ENCODE data around the gene HLA-DQB1. TPM values are rescaled to one million over a fixed set of nuclear protein-coding genes. Genes with fewer than 3 reads are reported as not detected.

HLA-DQB1 gene
- total and polyA plus RNA-seq, 2 of the 8 experiments (the other 6 are each of a cell fraction or from before 2014, with no cell fraction given) = 1.2 to 5.2 TPM

GRCh38 chr6:32713241-32713640, 46.8 kb upstream of the HLA-DQB1 start:
- Histone ChIP-seq H3K23ac (ENCODE audit: insufficient read length) (no peak overlapping the region), H3K36me3 (ENCODE audit: control insufficient read depth in 2 of 4, insufficient read depth in 4 of 4, low read length in 3 of 4) (no peaks in the 10 kb centered on the region), H3K9me3 (ENCODE audit: insufficient read depth in 2 of 2, low read depth in 1 of 2, low read length in 1 of 2) (no peaks in the 10 kb centered on the region), H3K56ac (replicated peaks; ENCODE audit: insufficient read length, low read depth, low read length) (no peak overlapping the region), H4K5ac (ENCODE audit: insufficient read length, low read depth, low read length) (no peak overlapping the region), H4K20me1 (replicated peaks in 1 of 2; ENCODE audit: control insufficient read depth in 1 of 2, insufficient read depth in 2 of 2, low read length in 2 of 2) (no peaks in the 10 kb centered on the region), H3K14ac (ENCODE audit: insufficient read length) (no peak overlapping the region), H2BK20ac (ENCODE audit: low read length) (no peak overlapping the region), H3K79me2 (ENCODE audit: control insufficient read depth in 1 of 2, insufficient read depth in 2 of 2, low read length in 2 of 2) (no peaks in the 10 kb centered on the region), H2BK120ac (replicated peaks; ENCODE audit: low read depth, low read length) (no peak overlapping the region), H3K4me3 (ENCODE audit: extremely low read depth in 1 of 4, insufficient read depth in 2 of 4, low read depth in 3 of 4, low read length in 4 of 4) (no peak overlapping the region), H4K8ac (ENCODE audit: extremely low read depth, insufficient read depth, low read length) (no peak overlapping the region), H2AK5ac (ENCODE audit: low read depth, low read length) (no peak overlapping the region), H3K27me3 (replicated peaks in 1 of 4; ENCODE audit: control insufficient read depth in 3 of 4, extremely low read depth in 1 of 4, insufficient read depth in 3 of 4, low read length in 3 of 4) (no peaks in the 10 kb centered on the region), H2BK5ac (ENCODE audit: low read depth, low read length) (no peak overlapping the region), H2BK15ac (ENCODE audit: low read length) (no peak overlapping the region), H3K4me2 (ENCODE audit: insufficient read depth in 1 of 2, low read depth in 2 of 2, low read length in 2 of 2) (no peak overlapping the region), H3K4ac (replicated peaks; ENCODE audit: insufficient read length, low read depth, low read length) (no peak overlapping the region), H3K9ac (replicated peaks in 1 of 4; ENCODE audit: extremely low read depth in 1 of 4, low read depth in 3 of 4, low read length in 3 of 4) (no peak overlapping the region), H3K18ac (ENCODE audit: extremely low read depth, low read length) (no peak overlapping the region), H2BK12ac (ENCODE audit: low read depth, low read length) (no peak overlapping the region), H3K4me1 (replicated peaks in 1 of 4; ENCODE audit: control insufficient read depth in 3 of 4, insufficient read depth in 4 of 4, low read length in 3 of 4) (no peaks in the 10 kb centered on the region), H4K91ac (replicated peaks; ENCODE audit: insufficient read length, low read length) (no peak overlapping the region), H3K79me1 (ENCODE audit: low read depth, low read length) (no peaks in the 10 kb centered on the region), H3K27ac (ENCODE audit: low read depth, low read length) (no peak overlapping the region), H3K23me2 (ENCODE audit: low read depth, low read length) (no peaks in the 10 kb centered on the region), H2AFZ (ENCODE audit: low read length) (no peak overlapping the region)
- ChIA-PET POLR2A (ENCODE audit: partially characterized antibody) (no interaction called here), CTCF (ENCODE audit: partially characterized antibody) (interaction anchor here (1.7 to 4.3 kb wide), 2 partner anchors 125 to 299 kb away, joined by 4 to 18 read pairs; partner anchors contain the start of gene TAP2)
- no peak for TF ChIP-seq JUND (IDR thresholded peaks at IDR 0.05; ENCODE audit: low read length)
- no peak for TF ChIP-seq BACH1 (IDR thresholded peaks at IDR 0.05; ENCODE audit: low read length)
- no peak for TF ChIP-seq PHF8 (conservative IDR thresholded peaks at IDR 0.05; ENCODE audit: low read depth, low read length)
- no peak for DNase-seq (ENCODE audit: low read depth in 1 of 2, low spot score in 2 of 2)
- FAIRE-seq = no peak

Measured in H1 (cell line).